WTC11 (cell line): ENCODE measurements around the gene ATP12A.

Experiments used
- CTCF ChIP-seq: fragments of 200-600 bp; IDR thresholded peaks from 2 replicates; pipeline ENCODE4 v1.8.0; 2022; ENCODE audit warnings: antibody characterized with exemption
- MAX ChIP-seq: sonication (generic); formaldehyde crosslinking; IDR thresholded peaks from 2 replicates; pipeline ENCODE4 v1.8.0; 2022; ENCODE audit warnings: mild to moderate bottlenecking, missing genetic modification reagents
- MXD4 ChIP-seq: fragments of 250-450 bp; sonication (Bioruptor Pico); IDR thresholded peaks from 2 replicates; pipeline ENCODE4 v1.8.0; 2021; ENCODE audit warnings: mild to moderate bottlenecking, moderate library complexity, borderline replicate concordance
- NR2C2 ChIP-seq: sonication (generic); formaldehyde crosslinking; IDR thresholded peaks from 2 replicates; pipeline ENCODE4 v1.8.0; 2022; ENCODE audit warnings: mild to moderate bottlenecking, missing genetic modification reagents
- ZBTB43 ChIP-seq: sonication (generic); formaldehyde crosslinking; IDR thresholded peaks from 2 replicates; pipeline ENCODE4 v1.8.1; 2023; ENCODE audit warnings: mild to moderate bottlenecking, missing genetic modification reagents
- TF ChIP-seq, protein P1 (sequence below): sonication (generic); formaldehyde crosslinking; conservative IDR thresholded peaks from 2 replicates; pipeline ENCODE4 v1.8.1; 2022; ENCODE audit warnings: mild to moderate bottlenecking, missing genetic modification reagents

DNA sequence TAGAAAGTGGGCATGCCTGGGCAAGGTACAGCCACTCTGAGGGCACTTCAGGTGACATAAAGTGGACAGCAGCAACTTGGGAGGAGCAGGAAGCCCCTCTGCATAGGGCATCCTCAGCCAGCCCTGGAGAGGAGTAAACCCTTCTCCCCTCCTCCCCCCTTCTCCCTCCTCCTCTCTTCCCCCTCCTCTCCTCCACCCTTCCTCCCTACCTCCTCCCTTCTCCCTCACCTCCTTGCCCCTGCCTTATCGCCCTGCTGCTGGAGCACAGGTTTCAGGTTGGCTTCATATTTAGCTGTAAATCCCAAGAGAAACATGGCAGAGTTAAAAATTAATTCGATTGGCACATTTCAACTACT, 30.5 kb upstream of the ATP12A start:
- TF ChIP-seq MXD4, result no peak
- no peak for TF ChIP-seq CTCF
- TF ChIP-seq NR2C2 (CRISPR knock-in tag), result no peak
- TF ChIP-seq, protein P1, sequence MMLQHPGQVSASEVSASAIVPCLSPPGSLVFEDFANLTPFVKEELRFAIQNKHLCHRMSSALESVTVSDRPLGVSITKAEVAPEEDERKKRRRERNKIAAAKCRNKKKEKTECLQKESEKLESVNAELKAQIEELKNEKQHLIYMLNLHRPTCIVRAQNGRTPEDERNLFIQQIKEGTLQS (CRISPR knock-in tag), result no peak
- no peak for TF ChIP-seq ZBTB43 (CRISPR knock-in tag)
- no peak for TF ChIP-seq MAX (CRISPR knock-in tag)
